Gastrocnemius medialis (tissue), 4 donors: ENCODE data around the gene TTC23. TPM values are rescaled to one million over a fixed set of nuclear protein-coding genes. Genes with fewer than 3 reads are reported as not detected.

Experiments used
- ATAC-seq, 2 donors: fragments of 150-250 bp; one replicate each; pipeline ENCODE4 v1.9.1; 2016
- DNase-seq, 2 donors: peaks; one replicate each; pipeline ENCODE4 v3.0.0-alpha.2; 2019
- H3K27ac ChIP-seq, 4 donors: fragments of 200-600 bp; sonication (generic); 1 replicate in 1 of 4; 2 replicates in 3 of 4; pipeline ENCODE4 v1.5.1; 2016 to 2018; ENCODE audit warnings: mild to moderate bottlenecking in 2 of 4, moderate library complexity in 1 of 4
- H3K27me3 ChIP-seq, 3 donors: fragments of 200-600 bp; sonication (generic) in 2 of 3; 1 replicate in 1 of 3; 2 replicates in 2 of 3; pipeline versions ENCODE4 v1.5.1 to v1.6.0; 2016 to 2019; ENCODE audit warnings: mild to moderate bottlenecking in 1 of 3, moderate library complexity in 1 of 3
- H3K36me3 ChIP-seq, 2 donors: fragments of 200-600 bp; sonication (generic) in 1 of 2; one replicate each; pipeline ENCODE4 v1.5.1; 2017 to 2018
- H3K4me1 ChIP-seq, 2 donors: fragments of 200-600 bp; sonication (generic) in 1 of 2; one replicate each; pipeline ENCODE4 v1.5.1; 2016 to 2017; ENCODE audit warnings: mild to moderate bottlenecking in 2 of 2
- H3K4me3 ChIP-seq, 4 donors: fragments of 200-600 bp; sonication (generic) in 3 of 4; 1 replicate in 1 of 4; 2 replicates in 3 of 4; pipeline ENCODE4 v1.5.1; 2016 to 2019; ENCODE audit warnings: mild to moderate bottlenecking in 2 of 4
- H3K9me3 ChIP-seq, 3 donors: fragments of 200-600 bp; sonication (generic) in 2 of 3; 1 replicate in 1 of 3; 2 replicates in 2 of 3; pipeline ENCODE4 v1.5.1; 2016 to 2019
- POLR2A ChIP-seq, 2 donors: fragments of 450-650 bp; IDR thresholded peaks; one replicate each; pipeline ENCODE4 v1.6.1; 2017; ENCODE audit warnings: antibody characterized with exemption in 2 of 2, mild to moderate bottlenecking in 2 of 2, moderate library complexity in 2 of 2
- in situ Hi-C, 4 donors: fragments of 200-750 bp; cut with MboI; loops; one replicate each; pipeline versions ENCODE4 v1.15.0 to v1.8.0; 2017; ENCODE audit warnings: low sequenced_read_pairs in 4 of 4
- intact Hi-C: fragments of 100-400 bp; cut with DNase I; formaldehyde crosslinking; loops from one replicate; pipeline ENCODE4 v1.15.1; 2023; ENCODE audit warnings: low total_unique reads
- total RNA-seq, 4 donors: library from RNA; depleted of rRNA; stranded (reverse); fragments of >200 nt; gene quantifications; one replicate each; pipeline versions ENCODE4 v1.1.0 to v1.2.3, GENCODE V29; 2016
- TF ChIP-seq, protein P1 (sequence below), 5 experiments: fragments of 450-650 bp in 3 of 5; fragments of 200-600 bp in 2 of 5; sonication (generic) in 2 of 5; IDR thresholded peaks in 4 of 5; conservative IDR thresholded peaks in 1 of 5; 1 replicate in 4 of 5; 2 replicates in 1 of 5; pipeline ENCODE4 v1.5.1; 2016 to 2019; ENCODE audit warnings: antibody characterized with exemption in 5 of 5, mild to moderate bottlenecking in 3 of 5, moderate library complexity in 3 of 5

TTC23 gene
- total RNA-seq, 4 donors from 2014 or later = 5.6 to 9.9 (median 7.7) TPM

DNA sequence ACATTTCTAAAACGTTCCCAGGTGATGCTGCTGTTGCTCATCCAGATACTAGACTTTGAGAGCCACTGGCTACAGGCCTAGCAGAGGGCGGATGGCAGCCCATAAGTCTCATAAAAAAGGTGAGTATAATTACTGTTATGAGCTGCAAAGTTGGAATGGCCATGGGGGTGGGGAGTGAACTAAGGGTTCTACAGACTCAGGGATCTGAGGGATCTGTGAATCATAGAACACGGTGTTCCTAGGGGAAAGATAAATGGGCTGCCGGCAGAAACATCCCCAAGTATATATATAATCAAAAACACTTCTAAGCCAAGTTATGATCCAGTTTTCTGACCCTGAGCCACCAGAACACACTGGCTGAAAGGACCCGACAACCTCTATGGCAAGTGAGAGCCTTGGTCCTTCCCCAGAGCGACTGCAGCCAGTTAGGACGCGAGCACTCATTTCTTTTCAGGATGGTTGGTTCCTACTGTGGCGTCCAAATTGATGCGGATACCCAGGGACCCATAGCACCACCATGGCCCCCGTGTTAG lies 152.4 kb downstream of the TTC23 start:
- ATAC-seq (peak in 1 of 2 donors; percentile 63), DNase-seq (peak in 1 of 2 donors; percentile 47)
- Histone ChIP-seq H3K4me3 (peak overlapping the region in 1 of 4 donors; percentile 56), H3K27me3 (no peaks in the 10 kb centered on the region), H3K36me3 (no peaks in the 10 kb centered on the region), H3K27ac (peak overlapping the region; percentile 75 to 89 (median 80)), H3K9me3 (no peaks in the 10 kb centered on the region), H3K4me1 (peaks cover 23 to 25% of the 10 kb centered on the region in 2 donors)
- intact Hi-C loops = no loop called here
- in situ Hi-C loops = no loop called here
- TF ChIP-seq, protein P1, sequence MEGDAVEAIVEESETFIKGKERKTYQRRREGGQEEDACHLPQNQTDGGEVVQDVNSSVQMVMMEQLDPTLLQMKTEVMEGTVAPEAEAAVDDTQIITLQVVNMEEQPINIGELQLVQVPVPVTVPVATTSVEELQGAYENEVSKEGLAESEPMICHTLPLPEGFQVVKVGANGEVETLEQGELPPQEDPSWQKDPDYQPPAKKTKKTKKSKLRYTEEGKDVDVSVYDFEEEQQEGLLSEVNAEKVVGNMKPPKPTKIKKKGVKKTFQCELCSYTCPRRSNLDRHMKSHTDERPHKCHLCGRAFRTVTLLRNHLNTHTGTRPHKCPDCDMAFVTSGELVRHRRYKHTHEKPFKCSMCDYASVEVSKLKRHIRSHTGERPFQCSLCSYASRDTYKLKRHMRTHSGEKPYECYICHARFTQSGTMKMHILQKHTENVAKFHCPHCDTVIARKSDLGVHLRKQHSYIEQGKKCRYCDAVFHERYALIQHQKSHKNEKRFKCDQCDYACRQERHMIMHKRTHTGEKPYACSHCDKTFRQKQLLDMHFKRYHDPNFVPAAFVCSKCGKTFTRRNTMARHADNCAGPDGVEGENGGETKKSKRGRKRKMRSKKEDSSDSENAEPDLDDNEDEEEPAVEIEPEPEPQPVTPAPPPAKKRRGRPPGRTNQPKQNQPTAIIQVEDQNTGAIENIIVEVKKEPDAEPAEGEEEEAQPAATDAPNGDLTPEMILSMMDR (IDR thresholded peaks at IDR 0.05 in 4 of 5, conservative IDR thresholded peaks at IDR 0.05 in 1 of 5) = no peak
- TF ChIP-seq POLR2A (IDR thresholded peaks at IDR 0.05) = peak in 1 of 2 donors; percentile 39

DNA sequence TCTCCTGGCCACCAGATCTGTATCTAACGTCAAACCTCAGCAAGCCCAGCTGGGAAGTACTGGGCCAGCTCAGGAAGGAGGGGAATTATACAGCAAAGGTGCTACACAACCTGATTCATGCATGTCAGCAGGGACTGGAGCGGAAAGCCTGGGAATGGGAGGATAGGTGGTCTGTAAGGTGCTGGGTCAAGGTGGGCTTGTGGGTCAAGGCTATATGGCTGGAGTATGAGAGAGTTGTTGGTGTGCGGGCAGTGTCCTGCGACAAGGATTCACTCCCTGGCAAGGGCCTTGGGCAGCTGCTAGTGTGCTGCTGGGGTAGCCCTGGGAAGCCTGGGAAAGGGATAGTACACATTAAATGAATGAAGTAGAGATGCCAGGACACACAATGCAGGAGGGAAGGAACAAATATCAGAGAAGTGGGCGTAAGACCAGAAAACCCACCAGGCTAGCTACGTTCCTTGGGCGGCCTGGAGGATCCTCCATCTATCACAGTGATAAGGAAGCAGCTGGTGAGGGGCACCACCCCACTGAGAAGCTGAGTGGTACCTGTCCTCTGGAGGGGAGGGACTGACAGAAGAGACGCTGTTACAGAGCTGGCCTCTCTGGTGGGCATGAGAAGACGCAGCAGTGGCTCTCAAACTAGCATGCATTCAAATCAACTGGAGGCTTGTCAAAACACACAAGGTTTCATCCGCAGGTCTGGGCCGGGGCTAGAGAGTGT lies 153.0 kb downstream of the TTC23 start:
- no peak for DNase-seq
- intact Hi-C loops = no loop called here
- in situ Hi-C loops = no loop called here
- TF ChIP-seq, protein P1 (IDR thresholded peaks at IDR 0.05 in 4 of 5, conservative IDR thresholded peaks at IDR 0.05 in 1 of 5) = no peak
- TF ChIP-seq POLR2A (IDR thresholded peaks at IDR 0.05) = no peak
- ATAC-seq = no peak
- H3K27me3 ChIP-seq = no peaks in the 10 kb centered on the region
- no peak overlapping the region for H3K4me3 ChIP-seq
- no peaks in the 10 kb centered on the region for H3K9me3 ChIP-seq
- H3K4me1 ChIP-seq = peaks cover 23 to 26% of the 10 kb centered on the region in 2 donors
- peak overlapping the region; percentile 75 to 89 (median 80) for H3K27ac ChIP-seq
- H3K36me3 ChIP-seq = no peaks in the 10 kb centered on the region

DNA sequence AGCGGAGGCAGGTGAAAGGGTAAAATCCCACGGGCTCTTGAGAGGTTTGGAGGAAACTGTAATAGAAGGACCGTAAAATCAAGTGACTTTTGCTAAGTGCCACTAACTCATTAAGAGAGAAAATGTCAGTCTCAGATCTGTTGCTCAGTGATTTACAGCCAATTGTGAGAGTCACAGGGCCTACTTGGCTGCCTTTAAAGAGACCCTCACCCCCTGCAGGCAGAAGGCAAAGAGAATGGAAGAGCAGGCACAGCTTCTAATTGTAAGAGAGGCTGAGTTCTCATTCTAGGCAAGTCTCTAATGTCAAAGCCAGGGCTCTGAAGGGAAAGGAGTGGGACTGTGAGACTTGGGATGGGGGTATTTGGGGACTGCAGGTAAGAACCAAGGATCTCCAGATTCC lies 153.8 kb downstream of the TTC23 start:
- no peaks in the 10 kb centered on the region for H3K36me3 ChIP-seq
- no peaks in the 10 kb centered on the region for H3K27me3 ChIP-seq
- no peak overlapping the region for H3K4me3 ChIP-seq
- H3K4me1 ChIP-seq = peaks cover 26 to 28% of the 10 kb centered on the region in 2 donors
- DNase-seq (no peak), ATAC-seq (no peak)
- in situ Hi-C loops = no loop called here
- H3K9me3 ChIP-seq = no peaks in the 10 kb centered on the region
- intact Hi-C loops = no loop called here
- TF ChIP-seq, protein P1 (IDR thresholded peaks at IDR 0.05 in 4 of 5, conservative IDR thresholded peaks at IDR 0.05 in 1 of 5) = no peak
- no peak for TF ChIP-seq POLR2A (IDR thresholded peaks at IDR 0.05)
- peak overlapping the region in 2 of 4 donors; percentile 85 to 89 for H3K27ac ChIP-seq

DNA sequence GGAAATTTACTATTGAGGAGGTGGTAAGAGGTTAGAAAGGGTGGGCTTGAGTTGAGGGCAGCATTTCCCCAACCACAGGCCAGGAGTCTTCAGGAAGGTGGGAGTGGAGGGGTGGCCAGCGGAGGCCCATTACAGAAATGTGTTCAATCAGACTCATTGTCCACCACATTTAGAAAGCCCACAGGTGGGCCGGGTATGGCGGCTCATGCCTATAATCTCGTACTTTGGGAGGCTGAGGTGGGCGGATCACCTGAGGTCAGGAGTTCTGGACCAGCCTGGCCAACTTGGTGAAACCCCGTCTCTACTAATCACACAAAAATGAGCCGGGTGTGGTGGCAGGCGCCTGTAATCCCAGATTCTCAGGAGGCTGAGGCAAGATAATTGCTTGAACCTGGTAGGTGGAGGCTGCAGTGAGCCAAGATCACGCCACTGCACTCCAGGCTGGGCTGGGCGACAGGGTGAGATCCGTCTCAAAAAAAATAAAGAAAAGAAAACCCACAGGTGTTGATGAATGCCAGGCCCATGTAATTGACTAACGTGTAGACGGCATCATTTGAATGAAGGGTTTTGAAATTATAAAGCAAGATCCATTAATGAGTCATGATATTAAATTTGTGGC lies 156.7 kb downstream of the TTC23 start:
- intact Hi-C loops = no loop called here
- Histone ChIP-seq H3K4me1 (peaks cover 20 to 29% of the 10 kb centered on the region in 2 donors), H3K27ac (no peak overlapping the region), H3K9me3 (no peaks in the 10 kb centered on the region), H3K36me3 (no peaks in the 10 kb centered on the region), H3K4me3 (no peak overlapping the region), H3K27me3 (no peaks in the 10 kb centered on the region)
- DNase-seq (no peak), ATAC-seq (no peak)
- TF ChIP-seq, protein P1 (IDR thresholded peaks at IDR 0.05 in 4 of 5, conservative IDR thresholded peaks at IDR 0.05 in 1 of 5) = no peak
- TF ChIP-seq POLR2A (IDR thresholded peaks at IDR 0.05) = no peak
- in situ Hi-C loops = no loop called here
